Karpas-422 (cell line): ENCODE measurements around the gene FAM209A. TPM values are rescaled to one million over a fixed set of nuclear protein-coding genes. Genes with fewer than 3 reads are reported as not detected.

ENCODE experiments used
- DNase-seq: peaks from one replicate; pipeline ENCODE4 v3.0.0-alpha.2; 2015
- H2AFZ ChIP-seq: fragments of 200-600 bp; sonication (generic); 2 replicates; pipeline ENCODE4 v1.6.1; 2014; ENCODE audit warnings: antibody characterized with exemption, low read length, mixed read lengths
- H3K27ac ChIP-seq: fragments of 200-600 bp; sonication (generic); 2 replicates; pipeline ENCODE4 v1.5.1; 2014; ENCODE audit warnings: mild to moderate bottlenecking, low read length, moderate library complexity
- H3K27me3 ChIP-seq: fragments of 200-600 bp; sonication (generic); 2 replicates; pipeline ENCODE4 v1.6.1; 2014; ENCODE audit warnings: low read length, mixed read lengths
- H3K36me3 ChIP-seq: fragments of 200-600 bp; sonication (generic); 2 replicates; pipeline ENCODE4 v1.6.1; 2014; ENCODE audit warnings: low read length, mixed read lengths; ENCODE audit not compliant: insufficient read depth
- H3K4me1 ChIP-seq: fragments of 200-600 bp; sonication (generic); 2 replicates; pipeline ENCODE4 v1.6.1; 2014; ENCODE audit warnings: mild to moderate bottlenecking, low read length, mixed read lengths
- H3K4me2 ChIP-seq: fragments of 200-600 bp; sonication (generic); 2 replicates; pipeline ENCODE4 v1.6.1; 2014; ENCODE audit warnings: low read length, low read depth, mild to moderate bottlenecking; ENCODE audit not compliant: poor library complexity, severe bottlenecking
- H3K4me3 ChIP-seq: fragments of 200-600 bp; sonication (generic); 2 replicates; pipeline ENCODE4 v1.5.1; 2014; ENCODE audit warnings: mild to moderate bottlenecking, antibody characterized with exemption, low read length, mixed read lengths
- H3K79me2 ChIP-seq: fragments of 200-600 bp; sonication (generic); 2 replicates; pipeline ENCODE4 v1.6.1; 2014; ENCODE audit warnings: mild to moderate bottlenecking, low read length, mixed read lengths
- H3K9ac ChIP-seq: fragments of 200-600 bp; sonication (generic); 2 replicates; pipeline ENCODE4 v1.6.0; 2014; ENCODE audit warnings: low read length
- H3K9me2 ChIP-seq: fragments of 200-600 bp; sonication (generic), shearing (Covaris generic); replicated peaks from 2 replicates; pipeline ENCODE4 v1.6.0; 2014; ENCODE audit warnings: mild to moderate bottlenecking, low read length, moderate library complexity; ENCODE audit not compliant: insufficient read depth
- H3K9me3 ChIP-seq: fragments of 300-700, 200-600 bp; sonication (generic); 2 replicates; pipeline ENCODE4 v1.6.1; 2014; ENCODE audit warnings: low read length, mixed read lengths
- H4K20me1 ChIP-seq: fragments of 200-600 bp; sonication (generic); 2 replicates; pipeline ENCODE4 v1.6.1; 2014; ENCODE audit warnings: mild to moderate bottlenecking, antibody characterized with exemption, low read length, low read depth; ENCODE audit not compliant: insufficient read depth
- total RNA-seq: library from RNA; depleted of rRNA; stranded (reverse); fragments of >200 nt; shearing (Covaris generic); gene quantifications from 2 replicates; pipeline ENCODE4 v1.2.3, GENCODE V29; 2014; ENCODE audit warnings: low replicate concordance; rRNA removed

The FAM209A gene
- total RNA-seq, 1 experiment from 2014 or later: not detected

- H3K79me2 ChIP-seq: no peaks in the 10 kb centered on the region
- H3K9me3 ChIP-seq: no peaks in the 10 kb centered on the region
- no peaks in the 10 kb centered on the region for H4K20me1 ChIP-seq
- no peak overlapping the region for H3K9ac ChIP-seq
- H3K4me1 ChIP-seq: no peaks in the 10 kb centered on the region
- no peak overlapping the region for H2AFZ ChIP-seq
- H3K4me2 ChIP-seq: no peak overlapping the region
- no peak for DNase-seq
- H3K36me3 ChIP-seq: no peaks in the 10 kb centered on the region
- no peak overlapping the region for H3K27ac ChIP-seq
- no peak overlapping the region for H3K4me3 ChIP-seq
- H3K27me3 ChIP-seq: no peaks in the 10 kb centered on the region
- no peaks in the 10 kb centered on the region for H3K9me2 ChIP-seq
Measured at GRCh38 chr20:56572172-56572571, 47.6 kb downstream of the FAM209A start.

- DNase-seq: no peak
- H3K9me2 ChIP-seq: no peaks in the 10 kb centered on the region
- no peaks in the 10 kb centered on the region for H3K9me3 ChIP-seq
- no peak overlapping the region for H2AFZ ChIP-seq
- H3K4me3 ChIP-seq: no peak overlapping the region
- H4K20me1 ChIP-seq: no peaks in the 10 kb centered on the region
- H3K27ac ChIP-seq: no peak overlapping the region
- H3K36me3 ChIP-seq: no peaks in the 10 kb centered on the region
- no peak overlapping the region for H3K4me2 ChIP-seq
- H3K79me2 ChIP-seq: no peaks in the 10 kb centered on the region
- no peaks in the 10 kb centered on the region for H3K27me3 ChIP-seq
- no peak overlapping the region for H3K9ac ChIP-seq
- no peaks in the 10 kb centered on the region for H3K4me1 ChIP-seq
Measured at GRCh38 chr20:56573986-56574385, 49.4 kb downstream of the FAM209A start.

GRCh38 chr20:56574531-56575142 lies 50.1 kb downstream of the FAM209A start:
- Histone ChIP-seq H4K20me1 (no peaks in the 10 kb centered on the region), H3K4me2 (no peak overlapping the region), H3K79me2 (no peaks in the 10 kb centered on the region), H3K27ac (no peak overlapping the region), H3K36me3 (no peaks in the 10 kb centered on the region), H2AFZ (no peak overlapping the region), H3K4me3 (no peak overlapping the region), H3K9ac (no peak overlapping the region), H3K27me3 (no peaks in the 10 kb centered on the region), H3K9me3 (no peaks in the 10 kb centered on the region), H3K4me1 (no peaks in the 10 kb centered on the region), H3K9me2 (no peaks in the 10 kb centered on the region)
- DNase-seq: no peak

- no peak overlapping the region for H3K27ac ChIP-seq
- H3K9me3 ChIP-seq: no peaks in the 10 kb centered on the region
- no peak overlapping the region for H3K4me2 ChIP-seq
- H3K9ac ChIP-seq: no peak overlapping the region
- H3K79me2 ChIP-seq: no peaks in the 10 kb centered on the region
- no peaks in the 10 kb centered on the region for H4K20me1 ChIP-seq
- H3K4me1 ChIP-seq: no peaks in the 10 kb centered on the region
- no peak overlapping the region for H3K4me3 ChIP-seq
- DNase-seq: no peak
- H3K9me2 ChIP-seq: no peaks in the 10 kb centered on the region
- no peaks in the 10 kb centered on the region for H3K36me3 ChIP-seq
- H3K27me3 ChIP-seq: no peaks in the 10 kb centered on the region
- no peak overlapping the region for H2AFZ ChIP-seq
Measured at GRCh38 chr20:56575157-56575556, 50.6 kb downstream of the FAM209A start.

Other genes starting within 250 kb of the FAM209A start
- not detected in 2 replicates for gene FAM210B, start 165.8 kb upstream of the FAM209A start, total RNA-seq
- gene AURKA, start 132.5 kb upstream of the FAM209A start, total RNA-seq: 46.8 and 53.8 TPM in 2 replicates
- 41.5 and 75.2 TPM in 2 replicates for gene CSTF1, start 132.1 kb upstream of the FAM209A start, total RNA-seq
- gene CASS4, start 112.5 kb upstream of the FAM209A start, total RNA-seq: not detected in 2 replicates
- gene RTF2, start 56.1 kb upstream of the FAM209A start, total RNA-seq: 43.3 and 46.0 TPM in 2 replicates
- 0.60 TPM in 1 of 2 replicates, not detected in the other for gene FAM209B, start 8.5 kb downstream of the FAM209A start, total RNA-seq
- gene TFAP2C, start 104.6 kb downstream of the FAM209A start, total RNA-seq: not detected in 2 replicates